GM21529 (cell line): Measurements from ENCODE around the gene DCP1A.
A peak's percentile ranks its signal among the peaks of the same experiment; 100 is the strongest.
"Not testable (repeated sequence)": the region's sequence is repeated elsewhere in the genome, so short reads cannot be mapped to it uniquely, and the experiment has no call there.

Experiments used
- ATAC-seq: cut with Tn5 transposase; IDR thresholded peaks from one replicate; pipeline ENCODE4 v1.9.1; 2021; ENCODE audit not compliant: unreplicated experiment

The DCP1A gene

GRCh38 chr3:53269193-53269592 is 78.2 kb downstream of the DCP1A start:
- not testable (repeated sequence) for ATAC-seq

DNA sequence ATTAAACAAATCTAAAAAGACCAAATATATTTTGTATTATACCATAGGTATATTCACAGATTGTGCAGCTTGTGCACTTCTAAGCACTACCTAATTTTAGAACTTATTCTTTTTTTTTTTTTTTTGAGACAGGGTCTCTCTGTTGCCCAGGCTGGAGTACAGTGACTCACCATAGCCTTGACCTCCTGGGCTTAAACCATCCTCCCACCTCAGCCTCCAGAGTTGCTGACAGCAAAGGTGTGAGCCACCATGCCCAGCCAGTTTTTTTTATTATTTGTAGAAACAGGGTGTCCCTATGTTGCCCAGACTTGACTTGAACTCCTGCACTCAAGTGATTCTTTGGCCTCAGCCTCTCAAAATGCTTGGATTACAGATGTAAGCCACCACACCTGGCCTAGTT is 79.6 kb downstream of the DCP1A start:
- ATAC-seq: no peak

DNA sequence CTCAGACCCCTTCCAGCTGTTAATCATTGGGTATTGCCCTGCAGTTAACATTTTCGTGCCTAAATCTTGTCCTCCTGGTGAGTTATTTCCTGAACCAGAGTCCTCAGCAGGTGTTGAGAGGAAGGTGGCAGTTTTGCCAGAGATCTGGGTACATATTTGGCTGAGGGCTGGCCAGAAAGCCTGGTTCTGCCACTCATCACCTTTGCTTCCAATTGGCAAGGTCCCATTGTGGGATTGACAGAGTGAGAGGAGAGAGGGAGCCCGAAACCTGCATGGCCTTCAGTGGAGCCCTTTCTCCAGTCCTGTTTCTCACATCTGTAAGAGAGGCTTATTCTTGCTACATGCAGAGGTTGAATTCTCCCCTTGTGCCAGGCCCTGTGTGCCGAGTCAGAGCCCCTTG is 82.6 kb downstream of the DCP1A start:
- no peak for ATAC-seq

DNA sequence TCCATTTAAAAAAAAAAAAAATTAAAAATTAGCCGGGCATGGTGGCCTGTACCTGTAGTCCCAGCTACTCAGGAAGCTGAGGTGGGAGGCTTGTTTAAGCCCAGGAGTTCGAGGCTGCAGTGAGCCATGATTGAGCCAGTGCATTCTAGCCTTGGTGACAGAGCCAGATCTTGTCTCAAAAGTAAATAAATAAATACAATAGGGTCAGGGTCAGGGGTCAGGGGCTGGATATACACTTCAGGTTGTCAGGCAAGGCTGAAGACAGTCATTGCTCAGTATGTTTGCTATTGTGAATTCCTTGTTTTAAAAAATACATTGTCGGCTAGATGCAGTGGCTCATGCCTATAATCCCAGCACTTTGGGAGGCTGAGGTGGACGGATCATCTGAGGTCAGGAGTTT is 83.4 kb downstream of the DCP1A start:
- ATAC-seq: no peak

DNA sequence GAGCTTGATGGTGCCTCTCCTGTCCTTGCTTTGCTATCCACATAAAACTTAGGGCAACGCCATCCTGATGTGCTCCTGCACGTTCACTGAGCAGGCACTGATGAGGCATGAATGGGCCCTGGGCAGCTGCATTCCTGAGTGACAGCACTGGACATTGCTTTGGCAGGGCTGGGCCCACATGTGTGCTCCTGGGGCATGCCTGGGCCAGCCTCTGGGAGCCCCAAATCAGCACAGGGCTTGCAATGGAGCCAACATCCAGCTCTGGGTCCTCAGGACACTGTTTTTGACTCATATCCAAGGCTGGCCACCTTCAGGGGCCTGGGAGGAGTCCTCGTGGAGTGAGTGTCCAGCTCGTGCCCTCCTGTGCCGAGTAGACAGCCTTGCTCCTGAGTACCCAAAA is 85.6 kb downstream of the DCP1A start:
- ATAC-seq: no peak

- no peak for ATAC-seq
Measured at GRCh38 chr3:53260286-53260785, 87.0 kb downstream of the DCP1A start.

- ATAC-seq: no peak
Measured at GRCh38 chr3:53259427-53260259, 87.7 kb downstream of the DCP1A start.

DNA sequence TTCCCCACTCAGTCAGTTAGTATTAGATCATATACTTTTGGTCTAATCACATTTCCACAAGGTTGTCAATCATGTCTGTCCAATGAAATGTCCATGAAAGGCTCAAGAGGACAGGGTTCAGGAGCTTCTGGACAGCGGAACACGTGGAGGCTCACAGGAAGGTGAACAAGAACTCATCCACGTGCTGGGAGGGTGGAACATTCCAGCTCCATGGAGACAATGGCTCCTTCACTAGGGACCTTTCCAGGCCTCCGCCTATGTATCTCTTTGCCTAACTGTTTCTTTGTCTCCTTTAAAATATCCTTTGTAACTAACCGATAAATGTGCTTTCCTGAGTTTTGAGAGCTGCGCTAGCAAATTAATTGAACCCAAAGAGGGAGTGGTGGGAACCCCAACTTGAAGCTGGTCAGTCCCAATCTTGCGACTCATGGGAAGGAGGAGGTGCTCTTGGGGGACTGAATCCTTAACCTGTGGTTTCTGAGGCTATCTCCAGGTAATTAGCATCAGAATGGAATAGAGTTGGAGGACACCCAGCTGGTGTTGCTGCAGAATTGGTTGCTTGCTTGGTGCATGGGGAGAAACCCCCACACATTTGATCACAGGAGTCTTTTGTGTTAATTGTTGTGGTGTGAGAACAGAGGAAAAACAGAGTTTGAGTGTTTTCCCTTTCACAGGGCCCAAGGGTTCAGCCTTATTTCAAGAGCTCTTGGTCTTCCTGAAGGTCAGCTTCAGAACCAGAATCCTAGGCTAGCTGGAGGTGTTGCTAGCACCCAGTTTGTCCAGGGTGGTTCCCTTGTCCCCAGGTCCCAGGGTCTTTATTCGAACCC is 88.5 kb downstream of the DCP1A start:
- no peak for ATAC-seq

- ATAC-seq: no peak
Measured at GRCh38 chr3:53257465-53257864, 89.9 kb downstream of the DCP1A start.

- ATAC-seq: no peak
Measured at GRCh38 chr3:53256704-53257055, 90.7 kb downstream of the DCP1A start.

DNA sequence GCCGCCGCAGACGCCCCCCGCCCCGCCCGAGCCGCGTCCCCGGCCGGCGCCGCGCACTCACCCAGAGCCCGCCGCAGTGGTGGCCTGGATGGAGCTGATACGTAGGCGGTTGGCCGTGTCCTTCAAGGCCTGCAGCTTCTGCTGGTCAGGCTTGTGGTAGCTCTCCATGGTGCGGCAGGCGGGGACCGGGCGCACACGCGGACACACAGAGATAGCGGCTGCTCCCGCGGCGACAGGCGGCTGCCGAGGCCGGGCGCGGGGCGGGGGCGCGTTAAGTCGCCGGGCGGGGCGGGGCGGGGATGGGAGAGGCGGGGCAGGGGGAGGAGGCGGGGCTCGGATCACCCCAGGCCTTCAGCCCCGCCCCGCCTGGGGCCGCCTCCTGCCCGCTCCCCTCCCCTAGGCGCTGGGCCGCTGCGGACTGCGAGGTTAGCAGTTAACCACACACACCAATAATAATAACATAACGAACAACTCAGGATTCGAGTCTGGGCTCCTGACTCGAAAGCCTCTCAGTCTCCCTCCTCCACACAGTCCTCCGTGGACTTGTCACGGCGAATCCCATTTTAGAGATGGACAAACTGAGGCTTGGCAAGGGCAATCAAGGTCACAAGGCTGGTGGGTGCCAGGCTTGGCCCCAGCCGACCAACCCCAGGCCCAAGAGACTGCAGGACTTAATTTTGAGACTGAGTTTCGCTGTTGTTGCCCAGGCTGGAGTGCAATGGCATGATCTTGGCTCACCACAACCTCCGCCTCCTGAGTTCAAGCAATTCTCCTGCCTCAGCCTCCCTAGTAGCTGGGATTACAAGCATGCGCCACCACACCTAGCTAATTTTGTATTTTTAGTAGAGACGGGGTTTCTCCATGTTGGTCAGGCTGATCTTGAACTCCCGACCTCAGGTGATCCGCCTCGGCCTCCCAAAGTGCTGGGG is 91.3 kb downstream of the DCP1A start, which contains the start of gene TKT:
TSS of gene TKT (minus strand) at position 248 of the 929 bp plus-strand sequence. CDS start at position 168, 80 bp downstream.
- ATAC-seq: peak; percentile 56

GRCh38 chr3:53255423-53255774 is 91.9 kb downstream of the DCP1A start:
- ATAC-seq: peak; percentile 41

- ATAC-seq: peak; percentile 50
Measured at GRCh38 chr3:53254509-53255422, 92.6 kb downstream of the DCP1A start.

DNA sequence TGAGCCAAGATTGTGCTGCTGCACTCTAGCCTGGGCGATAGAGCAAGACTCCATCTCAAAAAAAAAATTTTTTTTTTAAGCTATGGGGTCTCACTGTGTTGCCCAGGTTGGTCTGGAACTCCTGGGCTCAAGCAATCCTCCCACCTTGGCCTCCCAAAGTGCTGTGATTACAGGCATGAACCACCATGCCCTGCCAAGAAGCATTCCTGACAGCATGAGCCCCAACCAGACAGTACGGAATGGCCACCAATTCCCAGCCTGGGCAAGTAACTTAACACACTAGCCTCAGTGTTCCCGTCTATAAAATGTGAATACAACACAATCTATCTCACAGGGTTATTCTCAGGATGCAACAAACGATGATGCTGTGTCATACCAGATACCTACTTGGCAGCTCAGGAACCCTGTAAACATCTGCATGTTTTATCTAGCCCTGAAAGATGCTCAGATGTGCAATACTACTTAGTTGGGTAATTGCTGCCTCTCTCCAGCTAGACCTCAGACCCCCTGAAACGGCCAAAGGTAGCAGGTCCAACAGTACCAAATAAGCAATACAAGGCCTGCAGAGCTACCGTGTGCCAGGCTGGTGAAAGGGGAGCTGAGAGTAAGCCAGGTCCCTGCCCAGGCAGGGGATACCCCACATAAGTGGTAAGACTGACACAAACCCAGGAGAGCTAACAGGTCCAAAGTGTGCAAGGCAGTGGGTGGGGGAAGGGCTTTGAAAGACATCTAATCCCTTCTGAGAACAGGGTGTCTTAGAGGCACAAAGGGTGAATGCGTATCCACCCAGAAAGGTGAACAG is 93.4 kb downstream of the DCP1A start:
- no peak for ATAC-seq

DNA sequence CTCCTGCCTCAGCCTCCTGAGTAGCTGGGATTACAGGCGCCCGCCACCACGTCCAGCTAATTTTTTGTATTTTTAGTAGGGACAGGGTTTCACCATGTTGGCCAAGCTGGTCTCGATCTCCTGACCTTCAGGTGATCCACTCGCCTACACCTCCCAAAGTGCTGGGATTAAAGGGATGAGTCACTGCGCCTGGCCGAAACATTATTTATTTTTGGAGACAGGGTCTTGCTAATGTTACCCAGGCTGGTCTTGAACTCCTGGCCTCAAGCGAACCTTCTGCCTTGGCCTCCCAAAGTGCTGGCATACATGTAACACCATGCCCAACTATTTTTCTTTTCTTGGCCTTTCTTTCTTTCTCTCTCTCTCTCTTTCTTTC is 94.4 kb downstream of the DCP1A start:
- ATAC-seq: not testable (repeated sequence)

GRCh38 chr3:53252096-53252946 is 95.0 kb downstream of the DCP1A start:
- no peak for ATAC-seq

- no peak for ATAC-seq
Measured at GRCh38 chr3:53250881-53251605, 96.3 kb downstream of the DCP1A start.

DNA sequence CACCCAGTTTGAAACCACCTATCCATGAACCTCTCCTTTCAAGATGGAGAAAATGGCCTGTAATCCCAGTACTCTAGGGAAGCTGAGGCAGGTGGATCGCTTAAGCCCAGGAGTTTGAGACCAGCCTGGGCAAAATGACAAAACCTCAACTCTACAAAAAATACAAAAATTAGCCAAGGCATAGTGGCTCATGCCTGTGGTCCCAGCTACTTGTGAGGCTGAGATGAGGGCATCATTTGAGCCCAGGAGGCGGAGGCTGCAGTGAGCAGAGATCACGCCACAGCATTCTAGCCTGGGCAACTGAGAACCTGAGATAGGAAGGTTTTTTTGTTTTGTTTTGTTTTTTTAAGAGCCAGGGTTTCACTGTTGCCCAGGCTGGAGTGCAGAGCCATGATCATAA is 96.9 kb downstream of the DCP1A start:
- ATAC-seq: no peak
